H9 (cell line): Measurements from ENCODE around the gene EFNB2. TPM values are rescaled to one million over a fixed set of nuclear protein-coding genes. Genes with fewer than 3 reads are reported as not detected.

ENCODE experiments used
- DNase-seq: peaks from one replicate; pipeline ENCODE4 v3.0.0-alpha.2; 2017
- H2AFZ ChIP-seq: one replicate; pipeline ENCODE4 v1.6.1; 2013; ENCODE audit warnings: mild to moderate bottlenecking, low read length, control low read depth, moderate library complexity
- H2AK5ac ChIP-seq: 2 replicates; pipeline ENCODE4 v1.6.1; 2013; ENCODE audit warnings: low read length, control low read depth, mixed read lengths; ENCODE audit not compliant: insufficient read length
- H2BK120ac ChIP-seq: one replicate; pipeline ENCODE4 v1.6.1; 2013; ENCODE audit warnings: low read depth, mild to moderate bottlenecking, low read length, control low read depth, inconsistent platforms; ENCODE audit not compliant: poor library complexity, severe bottlenecking
- H2BK12ac ChIP-seq: 2 replicates; pipeline ENCODE4 v1.6.1; 2013; ENCODE audit warnings: low read length, control low read depth, mixed read lengths, low read depth; ENCODE audit not compliant: insufficient read length
- H2BK15ac ChIP-seq: 2 replicates; pipeline ENCODE4 v1.6.1; 2013; ENCODE audit warnings: low read depth, low read length, control low read depth
- H2BK20ac ChIP-seq: one replicate; pipeline ENCODE4 v1.6.1; 2013; ENCODE audit warnings: low read depth, mild to moderate bottlenecking, low read length, control low read depth, inconsistent platforms; ENCODE audit not compliant: poor library complexity, severe bottlenecking
- H2BK5ac ChIP-seq: 2 replicates; pipeline ENCODE4 v1.6.1; 2013; ENCODE audit warnings: low read length, control low read depth, mixed read lengths; ENCODE audit not compliant: insufficient read length
- H3K14ac ChIP-seq: 2 replicates; pipeline ENCODE4 v1.6.1; 2013; ENCODE audit warnings: low read length, control low read depth; ENCODE audit not compliant: insufficient read depth
- H3K18ac ChIP-seq: 2 replicates; pipeline ENCODE4 v1.6.1; 2013; ENCODE audit warnings: low read depth, mild to moderate bottlenecking, mixed read lengths, low read length, control low read depth; ENCODE audit not compliant: insufficient read length
- H3K23ac ChIP-seq: 2 replicates; pipeline ENCODE4 v1.6.1; 2013; ENCODE audit warnings: low read length, control low read depth, mixed read lengths, low read depth; ENCODE audit not compliant: insufficient read length
- H3K23me2 ChIP-seq: 2 replicates; pipeline ENCODE4 v1.6.1; 2013; ENCODE audit warnings: low read depth, mild to moderate bottlenecking, mixed read lengths, low read length, control low read depth; ENCODE audit not compliant: insufficient read length, poor library complexity, severe bottlenecking
- H3K27ac ChIP-seq: 2 replicates; pipeline ENCODE4 v1.5.1; 2013; ENCODE audit warnings: low read length, control low read depth, mixed read lengths, low read depth; ENCODE audit not compliant: insufficient read length
- H3K27me3 ChIP-seq: 2 replicates; pipeline ENCODE4 v1.6.1; 2013; ENCODE audit warnings: low read length, control low read depth, inconsistent platforms; ENCODE audit not compliant: insufficient read depth
- H3K4ac ChIP-seq: 2 replicates; pipeline ENCODE4 v1.6.1; 2013; ENCODE audit warnings: low read depth, mild to moderate bottlenecking, control low read depth, inconsistent platforms, low read length, moderate library complexity
- H3K4me1 ChIP-seq: 2 replicates; pipeline ENCODE4 v1.6.1; 2013; ENCODE audit warnings: low read length, control low read depth, inconsistent platforms; ENCODE audit not compliant: insufficient read depth
- H3K4me2 ChIP-seq: 2 replicates; pipeline ENCODE4 v1.6.1; 2013; ENCODE audit warnings: low read length, control low read depth, mixed read lengths; ENCODE audit not compliant: insufficient read length, insufficient read depth
- H3K56ac ChIP-seq: 2 replicates; pipeline ENCODE4 v1.6.1; 2013; ENCODE audit warnings: low read depth, mild to moderate bottlenecking, mixed read lengths, low read length, control low read depth; ENCODE audit not compliant: insufficient read length
- H3K79me1 ChIP-seq: 2 replicates; pipeline ENCODE4 v1.6.1; 2013; ENCODE audit warnings: low read depth, mild to moderate bottlenecking, moderate library complexity, low read length, control low read depth, inconsistent platforms; ENCODE audit not compliant: insufficient read depth, poor library complexity, severe bottlenecking
- H3K79me2 ChIP-seq: 2 replicates; pipeline ENCODE4 v1.6.1; 2013; ENCODE audit warnings: low read length, control low read depth, inconsistent platforms; ENCODE audit not compliant: insufficient read depth
- H3K9ac ChIP-seq: 2 replicates; pipeline ENCODE4 v1.6.1; 2013; ENCODE audit warnings: low read length, control low read depth, mixed read lengths; ENCODE audit not compliant: insufficient read length; ENCODE audit errors: extremely low read depth
- H3K9me3 ChIP-seq: one replicate; pipeline ENCODE4 v1.6.1; 2013; ENCODE audit warnings: low read depth, low read length, inconsistent platforms; ENCODE audit not compliant: control insufficient read depth
- H3T11ph ChIP-seq: one replicate; pipeline ENCODE4 v1.6.1; 2013; ENCODE audit warnings: mild to moderate bottlenecking, low read length, control low read depth, inconsistent platforms
- H4K20me1 ChIP-seq: one replicate; pipeline ENCODE4 v1.6.1; 2013; ENCODE audit not compliant: control insufficient read depth, insufficient read length, insufficient read depth
- H4K5ac ChIP-seq: 2 replicates; pipeline ENCODE4 v1.6.1; 2013; ENCODE audit warnings: low read depth, mild to moderate bottlenecking, mixed read lengths, low read length, control low read depth; ENCODE audit not compliant: insufficient read length
- H4K8ac ChIP-seq: replicated peaks from 2 replicates; pipeline ENCODE4 v1.6.1; 2013; ENCODE audit warnings: low read length, control low read depth, mixed read lengths, low read depth; ENCODE audit not compliant: insufficient read length
- H4K91ac ChIP-seq: 2 replicates; pipeline ENCODE4 v1.6.1; 2013; ENCODE audit warnings: low read depth, mild to moderate bottlenecking, moderate library complexity, mixed read lengths, low read length, control low read depth; ENCODE audit not compliant: insufficient read length
- H3K27ac Mint-ChIP-seq, 3 experiments: 2 replicates in 2 of 3; 3 replicates in 1 of 3; pipeline ENCODE4 v1.8.0; 2020 to 2021; ENCODE audit warnings: mixed read lengths in 3 of 3, mild to moderate bottlenecking in 1 of 3, moderate library complexity in 1 of 3
- H3K27me3 Mint-ChIP-seq: 2 replicates; pipeline ENCODE4 v1.8.0; 2021; ENCODE audit warnings: low read depth, mild to moderate bottlenecking, moderate library complexity, mixed read lengths
- H3K36me3 Mint-ChIP-seq, 3 experiments: 2 replicates in 2 of 3; 3 replicates in 1 of 3; pipeline ENCODE4 v1.8.0; 2020 to 2021; ENCODE audit warnings: low read depth in 3 of 3, mixed read lengths in 3 of 3; ENCODE audit not compliant: insufficient read depth in 1 of 3
- H3K4me1 Mint-ChIP-seq, 2 experiments: 2 replicates each; pipeline ENCODE4 v1.8.0; 2020; ENCODE audit warnings: mixed read lengths in 2 of 2
- H3K4me3 Mint-ChIP-seq, 2 experiments: 2 replicates in 1 of 2; 3 replicates in 1 of 2; pipeline ENCODE4 v1.8.0; 2020 to 2021; ENCODE audit warnings: mild to moderate bottlenecking in 2 of 2, mixed read lengths in 2 of 2, moderate library complexity in 1 of 2
- H3K9me3 Mint-ChIP-seq, 2 experiments: 2 replicates in 1 of 2; 3 replicates in 1 of 2; pipeline ENCODE4 v1.8.0; 2020; ENCODE audit warnings: mild to moderate bottlenecking in 2 of 2, mixed read lengths in 2 of 2, moderate library complexity in 1 of 2
- WGBS: extraction: QIAGEN DNeasy Blood & Tissue Kit; methylation state at CpG from one replicate; pipeline ENCODE4 v1.1.7; 2013; ENCODE audit warnings: missing lambda C conversion rate, low lambda C conversion rate, mixed read lengths; ENCODE audit not compliant: insufficient read length; ENCODE audit errors: extremely low coverage; 5-methylcytosine and 5-hydroxymethylcytosine counted together
- total RNA-seq: library from RNA; stranded (reverse); gene quantifications from 2 replicates; pipeline ENCODE4 v1.2.1, GENCODE V29; 2021
- TF ChIP-seq, protein P1 (sequence below): fragments of 200-600 bp; sonication (generic); conservative IDR thresholded peaks from 3 replicates; pipeline ENCODE4 v1.8.0; 2021; ENCODE audit warnings: antibody characterized with exemption, mild to moderate bottlenecking

The EFNB2 gene
- total RNA-seq, 1 experiment from 2014 or later, result 12.7 TPM

GRCh38 chr13:106562301-106562700 lies 26.8 kb upstream of the EFNB2 start:
- Histone ChIP-seq H2BK5ac (no peak overlapping the region), H3K14ac (no peak overlapping the region), H2BK12ac (no peak overlapping the region), H3T11ph (no peak overlapping the region), H3K9me3 (no peaks in the 10 kb centered on the region), H3K56ac (no peak overlapping the region), H3K27ac (no peak overlapping the region), H3K18ac (no peak overlapping the region), H3K79me1 (peaks cover 3% of the 10 kb centered on the region), H4K91ac (no peak overlapping the region), H2BK20ac (no peak overlapping the region), H3K4me2 (no peak overlapping the region), H2AK5ac (no peak overlapping the region), H4K20me1 (no peaks in the 10 kb centered on the region), H3K79me2 (peaks cover 77% of the 10 kb centered on the region), H2AFZ (no peak overlapping the region), H3K27me3 (no peaks in the 10 kb centered on the region), H3K23me2 (peaks cover 11% of the 10 kb centered on the region), H2BK120ac (no peak overlapping the region), H3K4ac (no peak overlapping the region), H4K5ac (no peak overlapping the region), H3K23ac (no peak overlapping the region), H3K9ac (no peak overlapping the region), H3K4me1 (peaks cover 7% of the 10 kb centered on the region), H2BK15ac (no peak overlapping the region), H4K8ac (no peak overlapping the region)
- H3K36me3 Mint-ChIP-seq, result peaks cover 21 to 35% (median 29%) of the 10 kb centered on the region in 3 experiments
- H3K27me3 Mint-ChIP-seq, result no peaks in the 10 kb centered on the region
- no peak for DNase-seq
- H3K4me3 Mint-ChIP-seq, result no peak overlapping the region; a peak in 1 of 5 replicates
- TF ChIP-seq, protein P1, sequence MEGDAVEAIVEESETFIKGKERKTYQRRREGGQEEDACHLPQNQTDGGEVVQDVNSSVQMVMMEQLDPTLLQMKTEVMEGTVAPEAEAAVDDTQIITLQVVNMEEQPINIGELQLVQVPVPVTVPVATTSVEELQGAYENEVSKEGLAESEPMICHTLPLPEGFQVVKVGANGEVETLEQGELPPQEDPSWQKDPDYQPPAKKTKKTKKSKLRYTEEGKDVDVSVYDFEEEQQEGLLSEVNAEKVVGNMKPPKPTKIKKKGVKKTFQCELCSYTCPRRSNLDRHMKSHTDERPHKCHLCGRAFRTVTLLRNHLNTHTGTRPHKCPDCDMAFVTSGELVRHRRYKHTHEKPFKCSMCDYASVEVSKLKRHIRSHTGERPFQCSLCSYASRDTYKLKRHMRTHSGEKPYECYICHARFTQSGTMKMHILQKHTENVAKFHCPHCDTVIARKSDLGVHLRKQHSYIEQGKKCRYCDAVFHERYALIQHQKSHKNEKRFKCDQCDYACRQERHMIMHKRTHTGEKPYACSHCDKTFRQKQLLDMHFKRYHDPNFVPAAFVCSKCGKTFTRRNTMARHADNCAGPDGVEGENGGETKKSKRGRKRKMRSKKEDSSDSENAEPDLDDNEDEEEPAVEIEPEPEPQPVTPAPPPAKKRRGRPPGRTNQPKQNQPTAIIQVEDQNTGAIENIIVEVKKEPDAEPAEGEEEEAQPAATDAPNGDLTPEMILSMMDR, result no peak
- H3K9me3 Mint-ChIP-seq, result no peaks in the 10 kb centered on the region
- H3K27ac Mint-ChIP-seq, result peak overlapping the region in 2 of 3 experiments; percentile 36 to 91; a peak in 3 of 7 replicates
- H3K4me1 Mint-ChIP-seq, result peaks cover 51 to 55% of the 10 kb centered on the region in 2 experiments
- no CpG with 5 or more reads among the region's 1 CpG for WGBS
